GM12878 (cell line): ENCODE measurements around the gene TK2. TPM values are rescaled to one million over a fixed set of nuclear protein-coding genes. Genes with fewer than 3 reads are reported as not detected.

ENCODE experiments used
- ATAC-seq: fragments of 200-7000 bp; cut with Tn5 transposase; 3 replicates; pipeline ENCODE4 v1.9.1; 2020; ENCODE audit warnings: mild to moderate bottlenecking, moderate library complexity
- BruUV-seq: library from RNA; stranded (reverse); fragments of 400-500 nt; replicated peaks from 2 replicates; lab custom pipeline; 2021; lab: Mats Ljungman, UMichigan
- CTCF ChIA-PET: fragments of 300-600 bp; sonication (Branson Sonifier 250); formaldehyde crosslinking; extraction: SDS; loops from one replicate; lab custom pipeline; 2021; ENCODE audit warnings: inconsistent platforms; lab: Yijun Ruan, JAX
- POLR2A ChIA-PET: fragments of 350-600 bp; formaldehyde crosslinking; extraction: SDS; loops from one replicate; lab custom pipeline; 2021; ENCODE audit warnings: inconsistent platforms; lab: Charles Lee
- RAD21 ChIA-PET: fragments of 300-600 bp; sonication (Branson Sonifier 250); formaldehyde crosslinking; loops from one replicate; lab custom pipeline; 2023; ENCODE audit warnings: antibody characterized with exemption; ENCODE audit not compliant: unreplicated experiment; lab: Charles Lee
- SMC1A ChIA-PET: fragments of 300-600 bp; sonication (Branson Sonifier 250); formaldehyde crosslinking; loops from one replicate; lab custom pipeline; 2023; ENCODE audit not compliant: unreplicated experiment, uncharacterized antibody; lab: Charles Lee
- DNase-seq: peaks from one replicate; pipeline ENCODE4 v3.0.0-alpha.2; 2011; ENCODE audit warnings: low read depth, low spot score
- FAIRE-seq: peaks from 3 replicates; lab custom pipeline; 2011; peaks lifted over from hg19 to GRCh38; lab: Jason Lieb, UNC
- H2AFZ ChIP-seq: 2 replicates; pipeline ENCODE4 v1.6.0; 2011; ENCODE audit warnings: low read depth, low read length, control low read depth; ENCODE audit not compliant: control insufficient read depth
- H3K27ac ChIP-seq: 2 replicates; pipeline ENCODE4 v1.5.1; 2011; ENCODE audit warnings: control low read depth; ENCODE audit not compliant: control insufficient read depth, insufficient read depth
- H3K27me3 ChIP-seq, 2 experiments: replicated peaks in 1 of 2; 2 replicates each; pipeline versions ENCODE4 v1.6.0 to v1.6.1; 2011; ENCODE audit warnings: low read length in 1 of 2; ENCODE audit not compliant: control insufficient read depth in 2 of 2, insufficient read depth in 2 of 2
- H3K36me3 ChIP-seq, 2 experiments: 2 replicates each; pipeline ENCODE4 v1.5.1; 2011; ENCODE audit warnings: low read length in 1 of 2; ENCODE audit not compliant: control insufficient read depth in 2 of 2, insufficient read depth in 2 of 2
- H3K4me1 ChIP-seq: 2 replicates; pipeline ENCODE4 v1.6.1; 2011; ENCODE audit warnings: mild to moderate bottlenecking, low read length, moderate library complexity, mixed read lengths; ENCODE audit not compliant: control insufficient read depth, insufficient read depth
- H3K4me2 ChIP-seq: 2 replicates; pipeline ENCODE4 v1.6.0; 2011; ENCODE audit warnings: control low read depth; ENCODE audit not compliant: control insufficient read depth, insufficient read depth
- H3K4me3 ChIP-seq: fragments of 200-600 bp; sonication (generic); 2 replicates; pipeline ENCODE4 v1.5.1; 2016
- H3K79me2 ChIP-seq: 2 replicates; pipeline ENCODE4 v1.6.0; 2011; ENCODE audit warnings: low read length; ENCODE audit not compliant: control insufficient read depth, insufficient read depth
- H3K9ac ChIP-seq: 2 replicates; pipeline ENCODE4 v1.8.0; 2011; ENCODE audit warnings: low read length, control low read depth, mixed read lengths; ENCODE audit not compliant: control insufficient read depth, insufficient read depth
- H3K9me3 ChIP-seq: replicated peaks from 3 replicates; pipeline ENCODE4 v1.5.1; 2011; ENCODE audit warnings: mild to moderate bottlenecking, low read length; ENCODE audit not compliant: control insufficient read depth, insufficient read depth
- H4K20me1 ChIP-seq: 2 replicates; pipeline ENCODE4 v1.6.0; 2011; ENCODE audit not compliant: control insufficient read depth, insufficient read depth
- BMI1 ChIP-seq: fragments of 450-650 bp; IDR thresholded peaks from 2 replicates; pipeline ENCODE4 v1.6.1; 2016; ENCODE audit warnings: mild to moderate bottlenecking, moderate library complexity, borderline replicate concordance
- CBX5 ChIP-seq: sonication (generic); IDR thresholded peaks from 2 replicates; pipeline ENCODE4 v1.6.1; 2016; ENCODE audit warnings: low read depth, moderate library complexity, mild to moderate bottlenecking, inconsistent platforms
- GABPA ChIP-seq: IDR thresholded peaks from 2 replicates; pipeline ENCODE4 v1.6.1; 2014; ENCODE audit warnings: antibody characterized with exemption, low read depth, mild to moderate bottlenecking, inconsistent platforms
- NFXL1 ChIP-seq: fragments of 450-650 bp; IDR thresholded peaks from 2 replicates; pipeline ENCODE4 v1.6.1; 2017; ENCODE audit warnings: antibody characterized with exemption, mild to moderate bottlenecking, borderline replicate concordance
- NR2F1 ChIP-seq: fragments of 450-650 bp; conservative IDR thresholded peaks from 2 replicates; pipeline ENCODE4 v1.6.1; 2017; ENCODE audit warnings: mild to moderate bottlenecking
- POLR2AphosphoS2 ChIP-seq: IDR thresholded peaks from 2 replicates; pipeline ENCODE4 v1.6.1; 2011; ENCODE audit warnings: low read depth, mild to moderate bottlenecking, low read length, improper control_type of control experiment, moderate library complexity
- REST ChIP-seq: IDR thresholded peaks from 2 replicates; pipeline ENCODE4 v1.6.1; 2012; ENCODE audit warnings: mild to moderate bottlenecking, low read depth, low read length
- STAT1 ChIP-seq: fragments of 450-650 bp; conservative IDR thresholded peaks from 2 replicates; pipeline ENCODE4 v1.6.1; 2014; ENCODE audit warnings: antibody characterized with exemption, mild to moderate bottlenecking
- ZNF217 ChIP-seq: fragments of 450-650 bp; IDR thresholded peaks from 2 replicates; pipeline ENCODE4 v1.6.1; 2017; ENCODE audit warnings: antibody characterized with exemption, mild to moderate bottlenecking
- ZSCAN29 ChIP-seq: fragments of 450-650 bp; IDR thresholded peaks from 2 replicates; pipeline ENCODE4 v1.6.1; 2017; ENCODE audit warnings: mild to moderate bottlenecking, moderate library complexity
- WGBS: methylation state at CpG from one replicate; pipeline ENCODE4 v1.1.6; 2016; ENCODE audit warnings: low lambda C conversion rate; ENCODE audit not compliant: insufficient replicate concordance, insufficient coverage; ENCODE audit errors: missing lambda C conversion rate; 5-methylcytosine and 5-hydroxymethylcytosine counted together
- in situ Hi-C: fragments of 300-500 bp; cut with MboI; formaldehyde crosslinking; loops from 9 replicates; pipeline ENCODE4 v1.14.3; 2018; ENCODE audit warnings: mixed read lengths
- intact Hi-C: fragments of 100-400 bp; cut with micrococcal nuclease; formaldehyde crosslinking; loops from one replicate; pipeline ENCODE4 v1.14.2; 2022; ENCODE audit not compliant: unreplicated experiment
- polyA plus RNA-seq, 11 experiments: library from polyadenylated mRNA; depleted of rRNA in 4 of 11; unstranded in 6 of 11; stranded (reverse) in 5 of 11; fragments of >200 nt; fragmentation: Nextera tagmentation in 4 of 11; fragmentation: Illumina TruSeq in 1 of 11; extraction: Ambion mirVana in 4 of 11; extraction: Trizol in 1 of 11; gene quantifications; 1 replicate in 1 of 11; 2 replicates in 10 of 11; pipeline versions ENCODE4 v1.2.1 to v1.2.3, GENCODE V29; 2011 to 2016; ENCODE audit warnings: inconsistent platforms in 2 of 11, missing spikeins in 2 of 11, low read depth in 1 of 11
- total RNA-seq, 4 experiments: library from RNA; depleted of rRNA in 3 of 4; stranded (reverse); fragments of >200 nt in 3 of 4; fragmentation: Illumina TruSeq in 1 of 4; extraction: Trizol in 1 of 4; gene quantifications; 2 replicates each; pipeline versions ENCODE4 v1.2.1 to v1.2.3, GENCODE V29; 2013 to 2021
- TF ChIP-seq, protein P1 (sequence below): IDR thresholded peaks from 2 replicates; pipeline ENCODE4 v1.6.1; 2011; ENCODE audit warnings: borderline replicate concordance, low read depth, mild to moderate bottlenecking, moderate library complexity, low read length; ENCODE audit not compliant: insufficient read depth, poor library complexity, severe bottlenecking

TK2 gene
- total and polyA plus RNA-seq, 10 of the 15 experiments (the other 5 are each of a cell fraction or from before 2014, with no cell fraction given): 1.3 to 12.4 (median 3.0) TPM

GRCh38 chr16:66481081-66481942 lies 68.6 kb downstream of the TK2 start:
- 67% methylated on average over 24 of the region's 25 CpGs for WGBS
- ATAC-seq: no peak
- SMC1A ChIA-PET: interaction anchor here (1.6 to 2.4 kb wide), 2 partner anchors 22 to 75 kb away, joined by 3 to 9 read pairs; no protein-coding TSS in a partner anchor

More at GRCh38 chr16:66481081-66481942, 68.6 kb downstream of the TK2 start:
- no peak overlapping the region for H2AFZ ChIP-seq
- intact Hi-C loops (loop anchor here (5.0 kb wide), 1 partner anchor 124 kb away; no protein-coding TSS in a partner anchor), in situ Hi-C loops (no loop called here)
- BruUV-seq: no TSS peak
- POLR2A ChIA-PET: interaction anchor here (1.0 kb wide), 1 partner anchor 82 kb away, joined by 3 read pairs; no protein-coding TSS in a partner anchor
- no peaks in the 10 kb centered on the region for H3K79me2 ChIP-seq
- DNase-seq (no peak), FAIRE-seq (no peak)
- CTCF ChIA-PET: interaction anchor here (1.0 to 10.4 kb wide), 7 partner anchors 27 to 108 kb away, joined by 3 to 118 read pairs (median 6); no protein-coding TSS in a partner anchor
- RAD21 ChIA-PET: interaction anchor here (0.8 to 2.1 kb wide), 3 partner anchors 73 to 79 kb away, joined by 3 to 5 read pairs (median 3); no protein-coding TSS in a partner anchor
- H3K9ac ChIP-seq: no peak overlapping the region
- no peak overlapping the region for H3K27ac ChIP-seq
- peaks cover 5% of the 10 kb centered on the region for H3K4me1 ChIP-seq
- TF ChIP-seq, protein P1, sequence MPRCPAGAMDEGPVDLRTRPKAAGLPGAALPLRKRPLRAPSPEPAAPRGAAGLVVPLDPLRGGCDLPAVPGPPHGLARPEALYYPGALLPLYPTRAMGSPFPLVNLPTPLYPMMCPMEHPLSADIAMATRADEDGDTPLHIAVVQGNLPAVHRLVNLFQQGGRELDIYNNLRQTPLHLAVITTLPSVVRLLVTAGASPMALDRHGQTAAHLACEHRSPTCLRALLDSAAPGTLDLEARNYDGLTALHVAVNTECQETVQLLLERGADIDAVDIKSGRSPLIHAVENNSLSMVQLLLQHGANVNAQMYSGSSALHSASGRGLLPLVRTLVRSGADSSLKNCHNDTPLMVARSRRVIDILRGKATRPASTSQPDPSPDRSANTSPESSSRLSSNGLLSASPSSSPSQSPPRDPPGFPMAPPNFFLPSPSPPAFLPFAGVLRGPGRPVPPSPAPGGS: no peak
- TF ChIP-seq GABPA (no peak), STAT1 (no peak), NFXL1 (no peak), ZNF217 (no peak), CBX5 (no peak), POLR2AphosphoS2 (no peak), NR2F1 (no peak), BMI1 (no peak), REST (no peak), ZSCAN29 (no peak)
- no peak overlapping the region for H3K4me3 ChIP-seq
- no peaks in the 10 kb centered on the region for H3K36me3 ChIP-seq
- H3K4me2 ChIP-seq: no peak overlapping the region
- 0 out of 4 replicates have a peak, but pooled peaks cover 0 to 3% of the 10 kb centered on the region in 2 experiments for H3K27me3 ChIP-seq
- H3K9me3 ChIP-seq: no peaks in the 10 kb centered on the region
- H4K20me1 ChIP-seq: no peaks in the 10 kb centered on the region
